Upper lobe of right lung (tissue), 1 donor: ENCODE measurements around the gene SLC66A3. TPM values are rescaled to one million over a fixed set of nuclear protein-coding genes. Genes with fewer than 3 reads are reported as not detected.

Source experiments
- ATAC-seq: fragments of 200-7000 bp; cut with Tn5 transposase; one replicate; pipeline ENCODE4 v1.9.1; 2020; ENCODE audit warnings: mild to moderate bottlenecking, moderate library complexity
- DNase-seq: peaks from one replicate; pipeline ENCODE4 v3.0.0-alpha.2; 2020
- H3K27ac ChIP-seq: fragments of 200-600 bp; one replicate; pipeline ENCODE4 v1.8.0; 2022
- H3K27me3 ChIP-seq: fragments of 200-600 bp; one replicate; pipeline ENCODE4 v1.8.0; 2022; ENCODE audit warnings: mild to moderate bottlenecking
- H3K36me3 ChIP-seq: fragments of 200-600 bp; one replicate; pipeline ENCODE4 v1.8.0; 2022
- H3K4me1 ChIP-seq: fragments of 200-600 bp; one replicate; pipeline ENCODE4 v1.8.0; 2022
- H3K4me3 ChIP-seq: fragments of 200-600 bp; one replicate; pipeline ENCODE4 v1.8.0; 2022; ENCODE audit warnings: mild to moderate bottlenecking
- H3K9me3 ChIP-seq: fragments of 200-600 bp; one replicate; pipeline ENCODE4 v1.8.0; 2022
- intact Hi-C: fragments of 100-400 bp; cut with DNase I; formaldehyde crosslinking; loops from one replicate; pipeline ENCODE4 v1.11.0; 2022
- total RNA-seq: library from RNA; stranded (reverse); fragmentation: NEBNext Ultra II Directional; extraction: Animal tissue kit (Norgen Biotek cat#: 25700); gene quantifications from one replicate; pipeline ENCODE4 v1.2.1, GENCODE V29; 2021
- TF ChIP-seq, protein P1 (sequence below): fragments of 200-600 bp; IDR thresholded peaks from one replicate; pipeline ENCODE4 v1.8.0; 2022; ENCODE audit warnings: antibody characterized with exemption
- donor health status: DM: no; HTN: yes; CAD: no; lungs with severe emphysema.

SLC66A3 gene
- total RNA-seq, 1 donor from 2014 or later, result 21.2 TPM

DNA sequence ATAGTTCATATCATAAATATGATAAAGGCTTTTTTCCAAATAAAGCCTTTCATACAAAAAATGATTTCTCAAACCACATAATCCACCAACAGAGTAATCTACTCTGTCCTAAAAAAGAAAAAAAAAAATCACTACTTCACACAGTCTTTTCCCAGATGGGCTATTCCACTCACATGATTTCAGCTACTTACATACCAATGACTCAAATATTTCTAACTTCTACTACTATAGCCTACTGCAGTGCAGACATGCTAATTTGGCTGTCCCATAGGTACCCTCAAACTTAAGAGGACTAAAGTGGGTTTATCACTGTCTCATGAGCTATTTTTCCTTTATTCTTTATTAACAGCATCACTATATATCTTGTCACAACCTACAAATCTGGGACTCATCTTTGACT is 57.4 kb downstream of the SLC66A3 start:
- ATAC-seq (no peak), DNase-seq (no peak)
- Histone ChIP-seq H3K27me3 (no peaks in the 10 kb centered on the region), H3K9me3 (no peaks in the 10 kb centered on the region), H3K27ac (no peak overlapping the region), H3K36me3 (peaks cover 92% of the 10 kb centered on the region), H3K4me3 (no peak overlapping the region), H3K4me1 (no peaks in the 10 kb centered on the region)
- TF ChIP-seq, protein P1, sequence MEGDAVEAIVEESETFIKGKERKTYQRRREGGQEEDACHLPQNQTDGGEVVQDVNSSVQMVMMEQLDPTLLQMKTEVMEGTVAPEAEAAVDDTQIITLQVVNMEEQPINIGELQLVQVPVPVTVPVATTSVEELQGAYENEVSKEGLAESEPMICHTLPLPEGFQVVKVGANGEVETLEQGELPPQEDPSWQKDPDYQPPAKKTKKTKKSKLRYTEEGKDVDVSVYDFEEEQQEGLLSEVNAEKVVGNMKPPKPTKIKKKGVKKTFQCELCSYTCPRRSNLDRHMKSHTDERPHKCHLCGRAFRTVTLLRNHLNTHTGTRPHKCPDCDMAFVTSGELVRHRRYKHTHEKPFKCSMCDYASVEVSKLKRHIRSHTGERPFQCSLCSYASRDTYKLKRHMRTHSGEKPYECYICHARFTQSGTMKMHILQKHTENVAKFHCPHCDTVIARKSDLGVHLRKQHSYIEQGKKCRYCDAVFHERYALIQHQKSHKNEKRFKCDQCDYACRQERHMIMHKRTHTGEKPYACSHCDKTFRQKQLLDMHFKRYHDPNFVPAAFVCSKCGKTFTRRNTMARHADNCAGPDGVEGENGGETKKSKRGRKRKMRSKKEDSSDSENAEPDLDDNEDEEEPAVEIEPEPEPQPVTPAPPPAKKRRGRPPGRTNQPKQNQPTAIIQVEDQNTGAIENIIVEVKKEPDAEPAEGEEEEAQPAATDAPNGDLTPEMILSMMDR, result no peak
- intact Hi-C loops, result no loop called here

DNA sequence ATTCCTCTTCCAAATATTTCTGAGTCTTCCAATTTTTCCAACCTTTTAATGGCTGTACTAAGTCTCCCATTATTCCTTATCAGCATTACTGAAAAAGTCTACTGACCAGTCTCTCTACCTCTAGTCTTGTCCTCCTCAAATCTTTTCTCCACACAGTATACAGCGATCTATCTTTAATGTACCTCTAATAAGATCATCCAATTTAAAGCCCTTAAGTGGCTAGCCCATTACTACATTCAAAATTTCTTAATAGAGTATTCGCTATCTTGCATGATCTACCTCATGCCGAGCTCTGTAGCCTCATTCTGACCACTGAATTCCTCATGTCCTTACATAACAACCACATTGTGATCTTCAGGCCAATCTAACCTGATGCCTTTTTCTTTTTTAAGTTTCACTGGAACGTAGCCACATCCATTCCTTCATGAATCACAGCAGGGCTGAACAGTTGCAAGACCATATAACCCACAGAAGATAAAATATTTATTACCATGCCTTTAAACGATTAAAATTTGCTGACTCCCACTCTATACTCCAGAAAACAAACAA is 57.9 kb downstream of the SLC66A3 start:
- no peak overlapping the region for H3K4me3 ChIP-seq
- no peaks in the 10 kb centered on the region for H3K9me3 ChIP-seq
- no peaks in the 10 kb centered on the region for H3K4me1 ChIP-seq
- intact Hi-C loops, result no loop called here
- TF ChIP-seq, protein P1, result no peak
- DNase-seq (no peak), ATAC-seq (no peak)
- H3K36me3 ChIP-seq, result peaks cover 92% of the 10 kb centered on the region
- H3K27ac ChIP-seq, result no peak overlapping the region
- H3K27me3 ChIP-seq, result no peaks in the 10 kb centered on the region

DNA sequence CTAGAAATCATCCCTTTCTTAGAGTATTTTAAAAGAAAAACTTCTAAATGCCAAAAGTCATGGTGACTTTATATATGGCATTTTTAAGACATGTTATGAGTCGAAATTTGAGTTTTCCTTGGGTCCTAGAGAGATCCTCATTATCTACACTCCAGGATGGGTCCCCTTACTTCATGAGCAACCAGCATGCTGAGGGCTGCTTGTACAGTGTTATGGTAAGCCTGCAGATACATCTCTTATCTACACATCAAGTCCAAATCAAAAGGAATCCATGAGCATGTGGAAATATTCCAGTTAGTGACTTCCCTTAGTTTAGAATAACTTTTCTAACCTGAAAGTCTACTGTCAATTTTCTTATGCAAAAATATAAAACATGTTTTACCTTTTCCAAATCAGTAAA is 58.7 kb downstream of the SLC66A3 start:
- TF ChIP-seq, protein P1, result no peak
- no peak overlapping the region for H3K27ac ChIP-seq
- H3K9me3 ChIP-seq, result no peaks in the 10 kb centered on the region
- H3K4me1 ChIP-seq, result no peaks in the 10 kb centered on the region
- DNase-seq, result no peak
- no peaks in the 10 kb centered on the region for H3K27me3 ChIP-seq
- no peak for ATAC-seq
- intact Hi-C loops, result no loop called here
- no peak overlapping the region for H3K4me3 ChIP-seq
- H3K36me3 ChIP-seq, result peaks cover 92% of the 10 kb centered on the region

DNA sequence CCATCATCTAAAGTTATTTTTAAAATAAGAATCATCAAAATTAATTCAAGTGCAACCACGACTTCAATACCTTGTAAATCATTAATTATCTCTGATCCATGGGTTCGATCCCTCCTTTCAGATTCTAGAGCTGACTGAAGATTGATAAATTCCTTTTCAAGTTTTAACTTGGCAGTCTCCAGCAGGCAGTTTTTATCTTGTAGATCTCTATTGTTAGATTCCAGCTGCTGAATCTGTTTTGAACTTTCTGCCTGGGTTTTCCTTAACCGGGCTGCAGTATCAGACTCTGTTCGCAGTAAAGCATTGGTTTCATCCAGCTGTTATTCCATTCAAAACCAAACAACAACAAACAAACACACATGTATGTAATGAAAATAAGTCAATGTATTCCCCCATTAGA is 59.5 kb downstream of the SLC66A3 start:
- DNase-seq, result no peak
- ATAC-seq, result no peak
- no peaks in the 10 kb centered on the region for H3K9me3 ChIP-seq
- H3K27ac ChIP-seq, result no peak overlapping the region
- TF ChIP-seq, protein P1, result no peak
- H3K36me3 ChIP-seq, result peaks cover 92% of the 10 kb centered on the region
- H3K4me1 ChIP-seq, result no peaks in the 10 kb centered on the region
- no peak overlapping the region for H3K4me3 ChIP-seq
- no peaks in the 10 kb centered on the region for H3K27me3 ChIP-seq
- intact Hi-C loops, result no loop called here

- no peaks in the 10 kb centered on the region for H3K4me1 ChIP-seq
These were observed 60.1 kb downstream of the SLC66A3 start for GRCh38 chr2:11215407-11215806.

More at GRCh38 chr2:11215407-11215806, 60.1 kb downstream of the SLC66A3 start:
- Histone ChIP-seq H3K36me3 (peaks cover 92% of the 10 kb centered on the region), H3K27me3 (no peaks in the 10 kb centered on the region), H3K27ac (no peak overlapping the region), H3K9me3 (no peaks in the 10 kb centered on the region), H3K4me3 (no peak overlapping the region)
- TF ChIP-seq, protein P1, result no peak
- no peak for DNase-seq
- no peak for ATAC-seq
- intact Hi-C loops, result no loop called here
